Common myeloid progenitor, CD34-positive (primary cell): ENCODE measurements around the gene MUC20.
"Not testable (repeated sequence)": the region's sequence is repeated elsewhere in the genome, so short reads cannot be mapped to it uniquely, and the experiment has no call there.

Experiments
- CTCF ChIA-PET: fragments of 350-600 bp; sonication (Branson Sonifier 250); formaldehyde crosslinking; loops from one replicate; lab custom pipeline; 2021; ENCODE audit warnings: antibody characterized with exemption; lab: Charles Lee
- POLR2A ChIA-PET: fragments of 350-600 bp; sonication (Branson Sonifier 250); formaldehyde crosslinking; loops from one replicate; lab custom pipeline; 2021; ENCODE audit warnings: antibody characterized with exemption; lab: Charles Lee
- DNase-seq, 3 donors: peaks; one replicate each; pipeline versions ENCODE4 v3.0.0 to v3.0.0-alpha.2; 2013
- H3K27ac ChIP-seq, 2 experiments: 1 replicate in 1 of 2; 2 replicates in 1 of 2; pipeline ENCODE4 v1.7.0; 2013; ENCODE audit warnings: inconsistent platforms in 2 of 2, low read length in 2 of 2, mild to moderate bottlenecking in 2 of 2, low read depth in 1 of 2, moderate library complexity in 1 of 2; ENCODE audit not compliant: severe bottlenecking in 2 of 2, insufficient read depth in 1 of 2, poor library complexity in 1 of 2
- H3K27me3 ChIP-seq, 5 experiments: replicated peaks in 2 of 5; 1 replicate in 3 of 5; 2 replicates in 2 of 5; pipeline versions ENCODE4 v1.6.1 to v1.7.0; 2013; ENCODE audit warnings: low read length in 4 of 5, mild to moderate bottlenecking in 2 of 5, moderate library complexity in 2 of 5, inconsistent platforms in 1 of 5; ENCODE audit not compliant: insufficient read depth in 5 of 5, control insufficient read depth in 4 of 5
- H3K36me3 ChIP-seq, 4 experiments: 1 replicate in 2 of 4; 2 replicates in 2 of 4; pipeline versions ENCODE4 v1.6.1 to v1.7.0; 2013; ENCODE audit warnings: low read length in 3 of 4, control low read depth in 1 of 4, mild to moderate bottlenecking in 1 of 4; ENCODE audit not compliant: control insufficient read depth in 4 of 4, insufficient read depth in 4 of 4
- H3K4me1 ChIP-seq, 4 experiments: 1 replicate in 3 of 4; 2 replicates in 1 of 4; pipeline versions ENCODE4 v1.6.1 to v1.7.1; 2013; ENCODE audit warnings: low read length in 3 of 4, mild to moderate bottlenecking in 3 of 4, control low read depth in 1 of 4, inconsistent platforms in 1 of 4, moderate library complexity in 1 of 4; ENCODE audit not compliant: control insufficient read depth in 4 of 4, insufficient read depth in 4 of 4; ENCODE audit errors: control extremely low read depth in 1 of 4
- H3K4me3 ChIP-seq, 7 experiments: 1 replicate in 4 of 7; 2 replicates in 3 of 7; pipeline versions ENCODE4 v1.5.1 to v1.7.0; 2013; ENCODE audit warnings: mild to moderate bottlenecking in 7 of 7, low read length in 6 of 7, moderate library complexity in 6 of 7, inconsistent platforms in 2 of 7, low read depth in 2 of 7, control low read depth in 1 of 7; ENCODE audit not compliant: insufficient read depth in 4 of 7, control insufficient read depth in 1 of 7; ENCODE audit errors: extremely low read depth in 1 of 7
- H3K9me3 ChIP-seq, 5 experiments: 1 replicate in 4 of 5; 2 replicates in 1 of 5; pipeline versions ENCODE4 v1.6.1 to v1.7.1; 2013; ENCODE audit warnings: low read length in 4 of 5, mild to moderate bottlenecking in 2 of 5, inconsistent platforms in 1 of 5, low read depth in 1 of 5, moderate library complexity in 1 of 5; ENCODE audit not compliant: control insufficient read depth in 4 of 5, insufficient read depth in 2 of 5; ENCODE audit errors: control extremely low read depth in 1 of 5
- WGBS: methylation state at CpG from one replicate; pipeline ENCODE4 v1.1.5; 2013; ENCODE audit not compliant: insufficient coverage; 5-methylcytosine and 5-hydroxymethylcytosine counted together

MUC20 gene

GRCh38 chr3:195712535-195712910 lies 8.3 kb upstream of the MUC20 start:
- POLR2A ChIA-PET, H3K9me3 ChIP-seq, H3K27me3 ChIP-seq, CTCF ChIA-PET, H3K4me1 ChIP-seq, H3K36me3 ChIP-seq, H3K4me3 ChIP-seq, H3K27ac ChIP-seq: not testable (repeated sequence)
- DNase-seq, result peak in 2 of 3 donors; percentile 60 to 62
- WGBS, result 100% methylated on average over 5 of the region's 8 CpGs

- H3K4me1 ChIP-seq, H3K27ac ChIP-seq, H3K4me3 ChIP-seq, H3K9me3 ChIP-seq, POLR2A ChIA-PET, H3K27me3 ChIP-seq, CTCF ChIA-PET, H3K36me3 ChIP-seq: not testable (repeated sequence)
- DNase-seq, result peak in 1 of 3 donors; percentile 10
- 20% methylated on average over 1 of the region's 9 CpGs for WGBS
These were observed 7.6 kb upstream of the MUC20 start for GRCh38 chr3:195713150-195713549.

GRCh38 chr3:195714380-195715011 lies 6.3 kb upstream of the MUC20 start:
- ChIA-PET POLR2A (no interaction called here), CTCF (interaction anchor here (1.1 kb wide), 1 partner anchor 10 kb away, joined by 3 read pairs; no protein-coding TSS in a partner anchor)
- Histone ChIP-seq H3K9me3 (no peaks in the 10 kb centered on the region), H3K27me3 (peaks cover 0 to 4% (median 0%) of the 10 kb centered on the region in 5 experiments), H3K27ac (no peak overlapping the region), H3K36me3 (peaks cover 0 to 7% (median 2%) of the 10 kb centered on the region in 4 experiments), H3K4me1 (no peaks in the 10 kb centered on the region), H3K4me3 (no peak overlapping the region)
- peak in 1 of 3 donors; percentile 31 for DNase-seq
- 99% methylated on average over 5 of the region's 6 CpGs for WGBS

GRCh38 chr3:195715134-195715533 lies 5.6 kb upstream of the MUC20 start:
- Histone ChIP-seq H3K36me3 (peaks cover 0 to 7% (median 2%) of the 10 kb centered on the region in 4 experiments), H3K4me3 (no peak overlapping the region), H3K9me3 (no peaks in the 10 kb centered on the region), H3K27me3 (peaks cover 0 to 4% (median 0%) of the 10 kb centered on the region in 5 experiments), H3K27ac (no peak overlapping the region), H3K4me1 (no peaks in the 10 kb centered on the region)
- no peak for DNase-seq
- POLR2A ChIA-PET, result no interaction called here
- 67% methylated on average over 3 of the region's 4 CpGs for WGBS
- CTCF ChIA-PET, result interaction anchor here (1.1 kb wide), 1 partner anchor 11 kb away, joined by 3 read pairs; no protein-coding TSS in a partner anchor

GRCh38 chr3:195715583-195716266 lies 5.1 kb upstream of the MUC20 start:
- Histone ChIP-seq H3K36me3 (peaks cover 0 to 7% (median 2%) of the 10 kb centered on the region in 4 experiments), H3K4me3 (no peak overlapping the region), H3K9me3 (no peaks in the 10 kb centered on the region), H3K27ac (no peak overlapping the region), H3K4me1 (no peaks in the 10 kb centered on the region), H3K27me3 (peaks cover 0 to 4% (median 0%) of the 10 kb centered on the region in 5 experiments)
- DNase-seq, result no peak
- CTCF ChIA-PET, result interaction anchor here (1.1 kb wide), 1 partner anchor 11 kb away, joined by 3 read pairs; no protein-coding TSS in a partner anchor
- POLR2A ChIA-PET, result no interaction called here
- WGBS, result 91% methylated on average over 14 of the region's 14 CpGs

GRCh38 chr3:195717416-195717815 lies 3.4 kb upstream of the MUC20 start:
- CTCF ChIA-PET, result no interaction called here
- Histone ChIP-seq H3K4me3 (no peak overlapping the region), H3K27ac (no peak overlapping the region), H3K27me3 (peaks cover 0 to 4% (median 0%) of the 10 kb centered on the region in 5 experiments), H3K36me3 (peaks cover 0 to 7% (median 2%) of the 10 kb centered on the region in 4 experiments), H3K4me1 (no peaks in the 10 kb centered on the region), H3K9me3 (no peaks in the 10 kb centered on the region)
- WGBS, result 85% methylated on average over 9 of the region's 9 CpGs
- POLR2A ChIA-PET, result no interaction called here
- DNase-seq, result no peak

- 89% methylated on average over 5 of the region's 5 CpGs for WGBS
- Histone ChIP-seq H3K36me3 (peaks cover 0 to 7% (median 2%) of the 10 kb centered on the region in 4 experiments), H3K27ac (no peak overlapping the region), H3K4me3 (no peak overlapping the region), H3K27me3 (peaks cover 0 to 4% (median 0%) of the 10 kb centered on the region in 5 experiments), H3K9me3 (no peaks in the 10 kb centered on the region), H3K4me1 (no peaks in the 10 kb centered on the region)
- ChIA-PET CTCF (no interaction called here), POLR2A (no interaction called here)
- DNase-seq, result no peak
These were observed 2.8 kb upstream of the MUC20 start for GRCh38 chr3:195717852-195718476.
